Liver (tissue), 9 donors: Measurements from ENCODE around the gene CCDC83. TPM values are rescaled to one million over a fixed set of nuclear protein-coding genes. Genes with fewer than 3 reads are reported as not detected.

ENCODE experiments used
- DNase-seq: peaks from one replicate; pipeline ENCODE4 v3.0.0-alpha.2; 2017; ENCODE audit warnings: low spot score
- H3K27ac ChIP-seq, 2 donors: one replicate each; pipeline ENCODE4 v1.7.0; 2013; ENCODE audit warnings: inconsistent platforms in 2 of 2, low read length in 2 of 2, control low read depth in 1 of 2, low read depth in 1 of 2, mild to moderate bottlenecking in 1 of 2
- H3K27me3 ChIP-seq, 4 donors: one replicate each; pipeline versions ENCODE4 v1.6.1 to v1.7.0; 2013; ENCODE audit warnings: low read length in 3 of 4, inconsistent platforms in 1 of 4, mild to moderate bottlenecking in 1 of 4, moderate library complexity in 1 of 4; ENCODE audit not compliant: control insufficient read depth in 4 of 4, insufficient read depth in 4 of 4
- H3K36me3 ChIP-seq, 4 donors: one replicate each; pipeline versions ENCODE4 v1.6.1 to v1.7.0; 2013; ENCODE audit warnings: low read length in 3 of 4, mild to moderate bottlenecking in 3 of 4, low read depth in 1 of 4, moderate library complexity in 1 of 4; ENCODE audit not compliant: control insufficient read depth in 4 of 4, insufficient read depth in 3 of 4
- H3K4me1 ChIP-seq, 4 donors: one replicate each; pipeline versions ENCODE4 v1.6.1 to v1.7.0; 2013; ENCODE audit warnings: low read length in 3 of 4, mild to moderate bottlenecking in 3 of 4, moderate library complexity in 1 of 4; ENCODE audit not compliant: control insufficient read depth in 4 of 4, insufficient read depth in 4 of 4
- H3K4me3 ChIP-seq, 3 donors: one replicate each; pipeline versions ENCODE4 v1.6.1 to v1.7.0; 2013; ENCODE audit warnings: low read length in 3 of 3, control low read depth in 1 of 3, low read depth in 1 of 3, mild to moderate bottlenecking in 1 of 3
- H3K9ac ChIP-seq, 2 donors: one replicate each; pipeline ENCODE4 v1.7.0; 2013; ENCODE audit warnings: low read length in 2 of 2, mild to moderate bottlenecking in 2 of 2, moderate library complexity in 2 of 2, control low read depth in 1 of 2, low read depth in 1 of 2
- H3K9me3 ChIP-seq, 4 donors: one replicate each; pipeline versions ENCODE4 v1.6.1 to v1.7.0; 2013; ENCODE audit warnings: low read length in 3 of 4; ENCODE audit not compliant: control insufficient read depth in 4 of 4
- ATF3 ChIP-seq: IDR thresholded peaks from 2 replicates; pipeline ENCODE4 v1.6.1; 2016; ENCODE audit warnings: antibody characterized with exemption
- EGR1 ChIP-seq, 2 donors: IDR thresholded peaks; 2 replicates each; pipeline ENCODE4 v1.6.1; 2016 to 2018; ENCODE audit warnings: antibody characterized with exemption in 2 of 2, low read depth in 2 of 2
- FOXA1 ChIP-seq: IDR thresholded peaks from 2 replicates; pipeline ENCODE4 v1.6.1; 2016; ENCODE audit warnings: antibody characterized with exemption
- FOXA2 ChIP-seq: IDR thresholded peaks from 2 replicates; pipeline ENCODE4 v1.6.1; 2016; ENCODE audit warnings: antibody characterized with exemption
- GABPA ChIP-seq, 2 donors: IDR thresholded peaks in 1 of 2; conservative IDR thresholded peaks in 1 of 2; 2 replicates each; pipeline ENCODE4 v1.6.1; 2016; ENCODE audit warnings: antibody characterized with exemption in 2 of 2, mild to moderate bottlenecking in 1 of 2, moderate library complexity in 1 of 2
- JUND ChIP-seq, 2 donors: IDR thresholded peaks; 2 replicates each; pipeline ENCODE4 v1.6.1; 2016; ENCODE audit warnings: antibody characterized with exemption in 2 of 2
- MAX ChIP-seq: IDR thresholded peaks from 2 replicates; pipeline ENCODE4 v1.6.1; 2016; ENCODE audit warnings: antibody characterized with exemption
- RAD21 ChIP-seq, 2 donors: IDR thresholded peaks; 2 replicates each; pipeline ENCODE4 v1.6.1; 2016; ENCODE audit warnings: antibody characterized with exemption in 2 of 2, mild to moderate bottlenecking in 2 of 2
- REST ChIP-seq: IDR thresholded peaks from 2 replicates; pipeline ENCODE4 v1.6.1; 2016; ENCODE audit warnings: antibody characterized with exemption, mild to moderate bottlenecking
- RXRA ChIP-seq, 2 donors: IDR thresholded peaks; 2 replicates each; pipeline ENCODE4 v1.6.1; 2017 to 2018; ENCODE audit warnings: antibody characterized with exemption in 2 of 2, mild to moderate bottlenecking in 1 of 2
- SP1 ChIP-seq: IDR thresholded peaks from 2 replicates; pipeline ENCODE4 v1.6.1; 2018; ENCODE audit warnings: antibody characterized with exemption, mild to moderate bottlenecking
- TAF1 ChIP-seq: conservative IDR thresholded peaks from 2 replicates; pipeline ENCODE4 v1.6.1; 2016; ENCODE audit warnings: antibody characterized with exemption, mild to moderate bottlenecking
- ZBTB33 ChIP-seq: IDR thresholded peaks from 2 replicates; pipeline ENCODE4 v1.6.1; 2016; ENCODE audit warnings: antibody characterized with exemption
- WGBS: extraction: QIAGEN DNeasy Blood & Tissue Kit; methylation state at CpG from one replicate; pipeline ENCODE4 v1.1.7; 2013; 5-methylcytosine and 5-hydroxymethylcytosine counted together
- polyA plus RNA-seq, 2 donors: library from polyadenylated mRNA; stranded (reverse) in 1 of 2; unstranded in 1 of 2; fragments of 200-250 nt in 1 of 2; fragments of >200 nt in 1 of 2; fragmentation: Nextera tagmentation in 1 of 2; extraction: Ambion mirVana in 1 of 2; gene quantifications; one replicate each; pipeline versions ENCODE4 v1.2.1 to v1.2.3, GENCODE V29; 2013 to 2015
- total RNA-seq, 2 donors: library from RNA; depleted of rRNA; stranded (reverse); fragments of >200 nt; gene quantifications; one replicate each; pipeline ENCODE4 v1.2.3, GENCODE V29; 2014
- donor health status: healthy.
- donor health status: healthy.
- donor health status: healthy.
- donor health status: healthy.
- donor health status: healthy.

Gene CCDC83
- total and polyA plus RNA-seq, 4 donors, result not detected

- DNase-seq, result no peak
- H3K27ac ChIP-seq, result no peak overlapping the region
- WGBS, result 78% methylated on average over 3 of the region's 3 CpGs
- H3K4me1 ChIP-seq, result no peaks in the 10 kb centered on the region
- H3K27me3 ChIP-seq, result no peaks in the 10 kb centered on the region
- H3K9ac ChIP-seq, result no peak overlapping the region
- H3K36me3 ChIP-seq, result peaks cover 7 to 59% (median 46%) of the 10 kb centered on the region in 4 donors
- H3K9me3 ChIP-seq, result no peaks in the 10 kb centered on the region
- TF ChIP-seq ATF3 (no peak), EGR1 (IDR thresholded peaks at IDR 0.05; ENCODE audit: low read depth in 2 of 2) (no peak), ZBTB33 (no peak), MAX (no peak), FOXA2 (no peak), TAF1 (no peak), SP1 (no peak), RXRA (IDR thresholded peaks at IDR 0.05) (no peak), RAD21 (IDR thresholded peaks at IDR 0.05) (no peak), JUND (IDR thresholded peaks at IDR 0.05) (no peak)
- H3K4me3 ChIP-seq, result no peak overlapping the region
Measured at GRCh38 chr11:85960678-85961077, 105.5 kb downstream of the CCDC83 start.

- no peak overlapping the region for H3K4me3 ChIP-seq
- WGBS, result 55% methylated on average over 6 of the region's 6 CpGs
- peaks cover 7 to 57% (median 44%) of the 10 kb centered on the region in 4 donors for H3K36me3 ChIP-seq
- no peak overlapping the region for H3K9ac ChIP-seq
- no peaks in the 10 kb centered on the region for H3K9me3 ChIP-seq
- no peaks in the 10 kb centered on the region for H3K27me3 ChIP-seq
- no peaks in the 10 kb centered on the region for H3K4me1 ChIP-seq
- no peak for TF ChIP-seq REST
- DNase-seq, result no peak
- no peak overlapping the region for H3K27ac ChIP-seq
Measured at GRCh38 chr11:85961130-85961529, 105.9 kb downstream of the CCDC83 start.

- DNase-seq, result no peak
- WGBS, result 91% methylated on average over 5 of the region's 5 CpGs
- Histone ChIP-seq H3K36me3 (peaks cover 4 to 56% (median 43%) of the 10 kb centered on the region in 4 donors), H3K27ac (no peak overlapping the region), H3K27me3 (no peaks in the 10 kb centered on the region), H3K4me3 (no peak overlapping the region), H3K9me3 (no peaks in the 10 kb centered on the region), H3K4me1 (no peaks in the 10 kb centered on the region), H3K9ac (no peak overlapping the region)
- no peak for TF ChIP-seq FOXA1
- no peak for TF ChIP-seq ZBTB33
- TF ChIP-seq GABPA (IDR thresholded peaks at IDR 0.05 in 1 of 2, conservative IDR thresholded peaks at IDR 0.05 in 1 of 2), result no peak
- TF ChIP-seq ATF3, result no peak
- TF ChIP-seq REST, result no peak
- TF ChIP-seq TAF1, result no peak
Measured at GRCh38 chr11:85961930-85962363, 106.8 kb downstream of the CCDC83 start.
